Omental fat pad (tissue), 4 donors: ENCODE data around the gene NIPA2. TPM values are rescaled to one million over a fixed set of nuclear protein-coding genes. Genes with fewer than 3 reads are reported as not detected.

Experiments used
- ATAC-seq: fragments of 150-250 bp; one replicate; pipeline ENCODE4 v1.9.1; 2016; ENCODE audit warnings: mild to moderate bottlenecking, moderate library complexity; ENCODE audit not compliant: low FRiP score
- DNase-seq: peaks from one replicate; pipeline ENCODE4 v3.0.0-alpha.2; 2019; ENCODE audit warnings: low spot score
- CTCF ChIP-seq, 3 donors: fragments of 450-650 bp; IDR thresholded peaks; one replicate each; pipeline ENCODE4 v1.5.1; 2016 to 2017; ENCODE audit warnings: antibody characterized with exemption in 3 of 3, mild to moderate bottlenecking in 3 of 3, moderate library complexity in 2 of 3
- total RNA-seq, 4 donors: library from RNA; depleted of rRNA; stranded (reverse); fragments of >200 nt; gene quantifications; one replicate each; pipeline ENCODE4 v1.1.0, GENCODE V29; 2016

NIPA2 gene
- total RNA-seq, 4 donors from 2014 or later, result 37.3 to 67.5 (median 45.2) TPM

GRCh38 chr15:22811640-22812039, 26.8 kb upstream of the NIPA2 start:
- DNase-seq, result no peak
- TF ChIP-seq CTCF (IDR thresholded peaks at IDR 0.05), result no peak

GRCh38 chr15:22813844-22814243, 24.6 kb upstream of the NIPA2 start:
- DNase-seq (no peak), ATAC-seq (no peak)
- no peak for TF ChIP-seq CTCF (IDR thresholded peaks at IDR 0.05)

More at GRCh38 chr15:22811640-22812039, 26.8 kb upstream of the NIPA2 start:
- ATAC-seq, result no peak

- ATAC-seq (no peak), DNase-seq (no peak)
- TF ChIP-seq CTCF (IDR thresholded peaks at IDR 0.05), result no peak
These were observed 22.7 kb upstream of the NIPA2 start for GRCh38 chr15:22815766-22816165.

GRCh38 chr15:22819651-22820050, 18.8 kb upstream of the NIPA2 start:
- no peak for TF ChIP-seq CTCF (IDR thresholded peaks at IDR 0.05)
- ATAC-seq (no peak), DNase-seq (no peak)

GRCh38 chr15:22823495-22824128, 14.9 kb upstream of the NIPA2 start:
- DNase-seq, result no peak
- ATAC-seq, result no peak

GRCh38 chr15:22827125-22827524, 11.3 kb upstream of the NIPA2 start:
- no peak for TF ChIP-seq CTCF (IDR thresholded peaks at IDR 0.05)
- ATAC-seq (no peak), DNase-seq (no peak)

More at GRCh38 chr15:22823495-22824128, 14.9 kb upstream of the NIPA2 start:
- no peak for TF ChIP-seq CTCF (IDR thresholded peaks at IDR 0.05)

GRCh38 chr15:22831473-22831872, 7.0 kb upstream of the NIPA2 start:
- ATAC-seq (no peak), DNase-seq (no peak)
- TF ChIP-seq CTCF (IDR thresholded peaks at IDR 0.05), result no peak
